Measurements from ENCODE around the gene ITGB5. TPM values are rescaled to one million over a fixed set of nuclear protein-coding genes. Genes with fewer than 3 reads are reported as not detected.
"Not testable (repeated sequence)": the region's sequence is repeated elsewhere in the genome, so short reads cannot be mapped to it uniquely, and the experiment has no call there.

The ITGB5 gene
- total and polyA plus RNA-seq, 2 donors (not counting 3 experiments of a cell fraction or from before 2014, with no cell fraction given), result 144 to 170 TPM

- H3K9ac ChIP-seq (replicated peaks; ENCODE audit: extremely low read depth, insufficient read depth, low read length); H3K79me2 ChIP-seq (ENCODE audit: control insufficient read depth, insufficient read depth, low read length); H3K27ac ChIP-seq (ENCODE audit: insufficient read depth, low read depth, low read length); BruUV-seq (replicated peaks); H3K9me1 ChIP-seq (replicated peaks; ENCODE audit: control insufficient read depth, extremely low read depth, insufficient read depth, low read length); FAIRE-seq; dilution Hi-C loops (cut with MboI; ENCODE audit: extremely low pct_ligation_motif_present, low sequenced_read_pairs); H3K4me1 ChIP-seq (ENCODE audit: control insufficient read depth, extremely low read depth, insufficient read depth, low read length); DNase-seq (ENCODE audit: low read depth, low spot score); H3K27me3 ChIP-seq (ENCODE audit: control insufficient read depth in 2 of 2, insufficient read depth in 2 of 2, low read length in 2 of 2); H4K20me1 ChIP-seq (replicated peaks; ENCODE audit: control insufficient read depth, extremely low read depth, insufficient read depth, low read length); H3K4me2 ChIP-seq (ENCODE audit: insufficient read depth, low read length); H3K4me3 ChIP-seq (replicated peaks in 1 of 3; ENCODE audit: insufficient read depth in 1 of 3, low read depth in 1 of 3, low read length in 3 of 3); H2AFZ ChIP-seq (ENCODE audit: low read depth, low read length); H3K9me3 ChIP-seq (replicated peaks; ENCODE audit: control insufficient read depth, insufficient read depth, low read length); POLR2A ChIA-PET; H3K36me3 ChIP-seq (ENCODE audit: control insufficient read depth in 2 of 2, extremely low read depth in 1 of 2, insufficient read depth in 2 of 2, low read length in 2 of 2): not testable (repeated sequence)
- CTCF ChIA-PET, result interaction anchor here (3.3 to 6.9 kb wide), 4 partner anchors 8 to 115 kb away, joined by 24 to 289 read pairs (median 79); no protein-coding TSS in a partner anchor
- intact Hi-C loops (cut with micrococcal nuclease), result loop anchor here (5.0 kb wide), 1 partner anchor 48 kb away; no protein-coding TSS in a partner anchor
Measured at GRCh38 chr3:124789103-124789502, 98.1 kb downstream of the ITGB5 start.

DNA sequence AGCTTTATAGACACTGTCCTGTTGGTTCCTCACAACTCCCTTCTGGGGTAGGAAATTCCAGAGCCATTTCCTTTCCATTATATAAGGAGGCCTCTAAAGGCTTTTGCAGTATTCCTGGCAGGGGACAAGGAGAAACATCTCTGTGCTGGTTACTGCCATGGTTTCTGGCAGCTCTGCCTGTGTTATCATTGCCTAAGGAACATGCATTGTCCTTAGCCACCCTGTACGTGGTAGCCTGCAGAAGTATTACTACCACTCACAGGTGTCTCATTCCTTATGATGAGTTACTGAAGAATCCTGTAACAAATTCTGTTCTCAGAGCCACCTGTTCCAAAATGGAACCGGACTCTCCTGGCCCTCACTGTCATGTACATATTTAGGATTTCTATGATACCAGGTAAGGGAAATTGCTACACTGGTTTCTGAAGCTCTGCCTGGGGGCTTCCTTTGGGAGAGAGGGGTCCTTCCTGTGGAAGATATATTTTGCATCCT, 98.9 kb downstream of the ITGB5 start:
- TF ChIP-seq POLR2A (IDR thresholded peaks at IDR 0.05; ENCODE audit: low read depth, low read length) (no peak), EZH2 (IDR thresholded peaks at IDR 0.05; ENCODE audit: borderline replicate concordance, low read depth, low read length, severe bottlenecking) (no peak), CTCF (IDR thresholded peaks at IDR 0.05; ENCODE audit: extremely low read depth in 1 of 2, insufficient read depth in 1 of 2, low read depth in 1 of 2, low read length in 2 of 2) (no peak), JUN (IDR thresholded peaks at IDR 0.05; ENCODE audit: borderline replicate concordance, insufficient read depth, insufficient read length, low read depth) (no peak)
- Histone ChIP-seq H3K9me1 (replicated peaks; ENCODE audit: control insufficient read depth, extremely low read depth, insufficient read depth, low read length) (no peaks in the 10 kb centered on the region), H3K9me3 (replicated peaks; ENCODE audit: control insufficient read depth, insufficient read depth, low read length) (no peaks in the 10 kb centered on the region), H3K79me2 (ENCODE audit: control insufficient read depth, insufficient read depth, low read length) (no peaks in the 10 kb centered on the region), H3K4me1 (ENCODE audit: control insufficient read depth, extremely low read depth, insufficient read depth, low read length) (peaks cover 6% of the 10 kb centered on the region), H3K9ac (replicated peaks; ENCODE audit: extremely low read depth, insufficient read depth, low read length) (no peak overlapping the region), H3K4me2 (ENCODE audit: insufficient read depth, low read length) (no peak overlapping the region), H3K27ac (ENCODE audit: insufficient read depth, low read depth, low read length) (no peak overlapping the region), H3K27me3 (ENCODE audit: control insufficient read depth in 2 of 2, insufficient read depth in 2 of 2, low read length in 2 of 2) (no peaks in the 10 kb centered on the region), H4K20me1 (replicated peaks; ENCODE audit: control insufficient read depth, extremely low read depth, insufficient read depth, low read length) (no peaks in the 10 kb centered on the region), H3K4me3 (replicated peaks in 1 of 3; ENCODE audit: insufficient read depth in 1 of 3, low read depth in 1 of 3, low read length in 3 of 3) (no peak overlapping the region), H2AFZ (ENCODE audit: low read depth, low read length) (no peak overlapping the region), H3K36me3 (ENCODE audit: control insufficient read depth in 2 of 2, extremely low read depth in 1 of 2, insufficient read depth in 2 of 2, low read length in 2 of 2) (no peaks in the 10 kb centered on the region)
- FAIRE-seq (no peak), DNase-seq (ENCODE audit: low read depth, low spot score) (no peak)
- BruUV-seq (replicated peaks), result no TSS peak
- dilution Hi-C loops (cut with MboI; ENCODE audit: extremely low pct_ligation_motif_present, low sequenced_read_pairs), result no loop called here
- intact Hi-C loops (cut with micrococcal nuclease), result loop anchor here (5.0 kb wide), 1 partner anchor 49 kb away; no protein-coding TSS in a partner anchor
- POLR2A ChIA-PET, result no interaction called here
- CTCF ChIA-PET, result interaction anchor here (1.1 to 6.9 kb wide), 17 partner anchors 9 to 223 kb away, joined by 3 to 289 read pairs (median 22); partner anchors contain the start of gene ITGB5

Data from endothelial cell of umbilical vein (primary cell).